22Rv1 (cell line): ENCODE results near the gene DPH2.
A peak's percentile ranks its signal among the peaks of the same experiment; 100 is the strongest.

Source experiments
- H3K27ac ChIP-seq: fragments of 450-650 bp; 2 replicates; pipeline ENCODE4 v1.5.1; 2017
- CTCF ChIP-seq: fragments of 450-650 bp; IDR thresholded peaks from 2 replicates; pipeline ENCODE4 v1.5.1; 2017; ENCODE audit warnings: mild to moderate bottlenecking
- ZFX ChIP-seq: fragments of 450-650 bp; IDR thresholded peaks from 2 replicates; pipeline ENCODE4 v1.6.1; 2017; ENCODE audit warnings: antibody characterized with exemption, borderline replicate concordance

The DPH2 gene

GRCh38 chr1:43977376-43978263 lies 7.8 kb downstream of the DPH2 start:
- H3K27ac ChIP-seq = peak overlapping the region; percentile 94
- TF ChIP-seq CTCF (no peak), ZFX (no peak)

GRCh38 chr1:43978264-43978550 lies 8.4 kb downstream of the DPH2 start:
- no peak for TF ChIP-seq CTCF
- TF ChIP-seq ZFX = no peak
- peak overlapping the region; percentile 94 for H3K27ac ChIP-seq

GRCh38 chr1:43978551-43979260 lies 8.9 kb downstream of the DPH2 start, which contains the start of gene B4GALT2:
TSS of gene B4GALT2 (plus strand) at chr1:43979210. CDS start at chr1:43981161, 1,951 bp downstream.
- peak within 1 kb of the TSS; percentile 94 for H3K27ac ChIP-seq
- TF ChIP-seq CTCF = no peak
- no peak for TF ChIP-seq ZFX

- TF ChIP-seq ZFX = no peak
- TF ChIP-seq CTCF = no peak
- H3K27ac ChIP-seq = peak overlapping the region; percentile 94
These were observed 9.4 kb downstream of the DPH2 start for GRCh38 chr1:43979261-43979527.

- H3K27ac ChIP-seq = peak overlapping the region; percentile 94
- TF ChIP-seq ZFX (no peak), CTCF (no peak)
These were observed 9.9 kb downstream of the DPH2 start for GRCh38 chr1:43979528-43980254.

GRCh38 chr1:43980255-43981134 lies 10.7 kb downstream of the DPH2 start:
- TF ChIP-seq CTCF (no peak), ZFX (no peak)
- H3K27ac ChIP-seq = peak overlapping the region; percentile 94
